SKM-1 (cell line): ENCODE measurements around the gene ATPAF2.

ENCODE experiments used
- DNase-seq: peaks from one replicate; lab custom pipeline; 2025; ENCODE audit not compliant: unreplicated experiment; lab: John Stamatoyannopoulos, UW

Gene ATPAF2

GRCh38 chr17:17987901-17988300 is 51.1 kb downstream of the ATPAF2 start:
- DNase-seq, result no peak

GRCh38 chr17:17987187-17987896 is 51.6 kb downstream of the ATPAF2 start:
- DNase-seq, result no peak

- DNase-seq, result no peak
Observed at GRCh38 chr17:17985555-17985954, 53.4 kb downstream of the ATPAF2 start.

- DNase-seq, result no peak
Observed at GRCh38 chr17:17985153-17985552, 53.8 kb downstream of the ATPAF2 start.

- DNase-seq, result no peak
Observed at GRCh38 chr17:17983776-17984175, 55.2 kb downstream of the ATPAF2 start.

- DNase-seq, result no peak
Observed at GRCh38 chr17:17983376-17983775, 55.6 kb downstream of the ATPAF2 start.

GRCh38 chr17:17982801-17983200 is 56.2 kb downstream of the ATPAF2 start:
- no peak for DNase-seq

GRCh38 chr17:17981330-17981729 is 57.6 kb downstream of the ATPAF2 start:
- DNase-seq, result no peak

- DNase-seq, result no peak
Observed at GRCh38 chr17:17979778-17980177, 59.2 kb downstream of the ATPAF2 start.

- DNase-seq, result peak; percentile 42
Observed at GRCh38 chr17:17978481-17979424, 60.2 kb downstream of the ATPAF2 start.

GRCh38 chr17:17976931-17977570 is 61.9 kb downstream of the ATPAF2 start:
- no peak for DNase-seq

- no peak for DNase-seq
Observed at GRCh38 chr17:17975436-17975835, 63.5 kb downstream of the ATPAF2 start.

GRCh38 chr17:17972952-17973254 is 66.1 kb downstream of the ATPAF2 start:
- DNase-seq, result no peak

- peak; percentile 99 for DNase-seq
Observed at GRCh38 chr17:17972126-17972951, 66.6 kb downstream of the ATPAF2 start, which contains the start of the genes DRC3 and TOM1L2. TSS of gene DRC3 (plus strand) at chr17:17972862. CDS start at chr17:17977599, 4,737 bp downstream. TSS of gene TOM1L2 (minus strand) at chr17:17972400. CDS start at chr17:17972313, 87 bp downstream.

GRCh38 chr17:17971431-17972125 is 67.4 kb downstream of the ATPAF2 start:
- no peak for DNase-seq

GRCh38 chr17:17970699-17971430 is 68.1 kb downstream of the ATPAF2 start:
- DNase-seq, result no peak
